ENCODE results near the gene DHRS3.
"Not testable (repeated sequence)": the region's sequence is repeated elsewhere in the genome, so short reads cannot be mapped to it uniquely, and the experiment has no call there.

The DHRS3 gene

GRCh38 chr1:12546771-12547585 lies 71.0 kb downstream of the DHRS3 start:
- no peak overlapping the region for H3K27ac ChIP-seq
- no peak for DNase-seq (ENCODE audit: low read depth, low spot score)

DNA sequence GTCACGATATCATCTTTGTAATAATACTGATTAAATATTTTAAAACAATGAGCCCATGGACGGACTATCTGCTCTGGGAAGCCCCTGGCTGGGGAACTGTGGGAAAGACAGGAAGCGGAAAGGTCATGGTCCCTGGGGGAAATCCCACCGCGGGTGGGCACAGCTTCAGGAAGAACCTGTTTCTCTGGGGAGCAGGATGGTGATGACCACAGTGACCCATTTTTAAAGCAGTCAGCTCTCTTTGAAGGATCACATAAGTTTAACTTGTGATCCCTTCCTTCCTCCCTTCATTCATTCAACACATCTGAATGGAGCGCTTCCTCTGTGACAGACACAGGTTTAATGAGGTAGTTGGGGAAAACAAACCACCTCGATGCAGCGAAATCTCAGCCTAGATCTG lies 73.0 kb downstream of the DHRS3 start:
- DNase-seq (ENCODE audit: low read depth, low spot score) = no peak
- no peak overlapping the region for H3K27ac ChIP-seq

DNA sequence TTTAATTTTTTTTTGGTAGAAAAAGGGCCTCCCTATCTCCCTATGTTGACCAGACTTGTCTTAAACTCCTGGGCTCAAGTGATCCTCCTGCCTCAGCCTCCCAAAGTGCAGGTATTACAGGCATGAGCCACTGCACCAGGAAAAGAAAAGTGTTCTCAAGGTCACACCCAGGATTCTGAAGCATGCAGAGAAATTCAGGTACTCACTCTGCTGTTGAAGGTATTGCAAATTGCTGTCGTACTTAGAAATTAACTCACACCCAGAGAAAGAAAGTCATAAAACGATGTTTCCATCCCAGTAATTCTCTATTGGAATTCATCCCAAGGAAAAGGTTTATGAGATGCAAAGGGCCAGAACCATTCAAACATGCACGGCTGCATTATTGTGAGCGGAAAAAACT lies 73.7 kb downstream of the DHRS3 start:
- DNase-seq (ENCODE audit: low read depth, low spot score) = no peak
- H3K27ac ChIP-seq = no peak overlapping the region

- DNase-seq (ENCODE audit: low read depth, low spot score) = no peak
- no peak overlapping the region for H3K27ac ChIP-seq
Measured at GRCh38 chr1:12543740-12544154, 74.3 kb downstream of the DHRS3 start.

- no peak for DNase-seq (ENCODE audit: low read depth, low spot score)
- no peak overlapping the region for H3K27ac ChIP-seq
Measured at GRCh38 chr1:12542616-12543592, 75.1 kb downstream of the DHRS3 start.

DNA sequence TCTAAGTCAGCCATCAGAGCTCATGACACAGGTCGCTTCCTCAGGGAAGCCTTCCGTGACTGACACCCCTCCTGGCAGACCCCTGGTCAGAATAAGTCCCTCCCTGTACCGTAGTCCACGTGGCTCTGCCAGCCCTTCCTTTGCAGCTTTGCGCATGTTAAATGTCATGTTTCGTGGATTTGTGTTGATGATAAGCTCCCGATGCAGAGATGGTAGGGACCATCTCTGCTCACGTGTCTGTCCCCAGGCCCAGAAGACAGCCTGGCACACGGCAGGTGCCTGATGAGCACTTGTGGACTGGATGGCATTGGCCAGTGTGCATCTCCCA lies 75.9 kb downstream of the DHRS3 start:
- DNase-seq (ENCODE audit: low read depth, low spot score) = no peak
- no peak overlapping the region for H3K27ac ChIP-seq

DNA sequence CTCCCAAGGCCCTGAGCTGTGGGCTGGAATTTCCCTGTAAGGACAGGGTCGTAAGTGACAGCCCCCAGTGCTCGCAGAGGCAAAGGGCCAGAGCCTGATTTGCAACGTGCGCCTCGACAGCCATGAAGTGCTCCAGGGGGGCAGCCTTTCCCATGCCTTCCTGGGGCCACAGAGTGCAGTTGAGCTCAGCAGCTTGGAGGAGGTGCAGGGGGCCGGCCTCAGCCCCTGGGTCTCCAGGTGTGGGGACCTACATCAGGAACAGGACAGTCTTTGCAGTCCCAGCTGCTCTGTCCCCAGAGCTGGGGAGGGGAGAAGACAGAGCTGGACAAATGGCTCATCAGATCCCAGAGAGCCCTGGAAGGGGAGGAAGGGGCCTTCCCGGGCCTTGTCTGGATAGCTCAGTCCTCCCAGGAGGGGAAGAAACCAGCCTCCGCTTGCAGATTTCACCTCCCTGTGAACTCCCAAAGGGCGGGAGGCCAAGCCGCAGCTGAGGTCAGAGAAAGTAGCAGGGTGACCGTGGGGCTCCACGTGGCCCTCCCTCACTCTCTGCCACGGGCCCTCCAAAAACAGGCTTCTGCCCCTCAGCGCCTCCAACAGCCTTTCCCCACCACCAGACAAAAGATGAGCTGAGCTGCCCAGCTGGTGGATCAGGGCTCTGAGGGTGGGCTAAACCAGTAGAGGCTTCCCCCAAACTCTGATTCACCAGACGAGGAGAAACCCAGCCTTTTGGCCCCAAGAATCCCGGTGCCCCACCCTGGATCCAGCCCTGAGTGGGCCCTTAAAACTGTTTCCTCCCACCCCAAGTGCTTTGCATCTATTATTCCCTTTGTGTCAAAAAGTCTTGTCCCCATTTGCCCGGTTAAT lies 76.5 kb downstream of the DHRS3 start:
- no peak overlapping the region for H3K27ac ChIP-seq
- DNase-seq (ENCODE audit: low read depth, low spot score) = no peak

- no peak for DNase-seq (ENCODE audit: low read depth, low spot score)
- H3K27ac ChIP-seq = no peak overlapping the region
Measured at GRCh38 chr1:12540580-12541273, 77.3 kb downstream of the DHRS3 start.

DNA sequence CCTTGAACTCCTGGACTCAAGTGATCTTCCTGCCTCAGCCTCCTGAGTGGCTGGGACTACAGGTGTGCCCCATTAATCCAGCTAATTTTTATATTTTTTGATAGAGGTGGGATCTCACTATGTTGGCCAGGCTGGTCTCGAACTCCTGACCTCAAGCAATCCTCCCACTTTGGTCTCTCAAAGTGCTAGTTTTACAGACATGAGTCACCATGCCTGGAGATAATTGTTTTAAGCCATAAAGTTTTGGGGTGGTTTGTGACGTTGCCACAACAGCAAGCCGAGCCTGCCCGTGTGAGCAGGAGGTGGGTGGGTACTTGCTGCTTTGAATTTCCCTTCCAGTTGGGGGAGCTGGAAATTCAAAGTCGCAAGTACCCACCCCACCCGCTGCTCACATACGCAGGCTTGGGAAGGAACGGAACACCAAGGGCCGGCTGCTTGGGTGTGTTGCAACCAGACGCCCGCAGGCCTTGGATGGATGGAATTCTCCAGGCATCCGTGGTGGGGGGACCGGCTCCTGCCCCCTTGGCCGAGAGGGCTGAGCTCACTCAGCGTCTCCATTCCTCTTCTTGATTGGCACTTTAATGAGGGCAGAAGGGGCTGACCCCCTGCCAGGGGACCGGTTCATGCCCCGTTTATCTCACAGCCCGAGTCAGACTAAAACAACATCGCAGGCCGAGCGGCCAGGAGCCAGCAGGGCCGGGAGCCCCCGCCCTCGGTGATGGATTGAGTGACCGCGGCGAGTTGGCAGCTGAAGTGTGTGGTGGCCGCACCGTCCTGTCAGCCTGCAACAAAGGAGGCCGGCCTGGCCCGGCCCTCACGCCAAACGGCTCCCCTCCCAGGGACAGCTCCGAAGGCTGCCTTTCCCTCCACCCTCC lies 78.1 kb downstream of the DHRS3 start:
- no peak for DNase-seq (ENCODE audit: low read depth, low spot score)

DNA sequence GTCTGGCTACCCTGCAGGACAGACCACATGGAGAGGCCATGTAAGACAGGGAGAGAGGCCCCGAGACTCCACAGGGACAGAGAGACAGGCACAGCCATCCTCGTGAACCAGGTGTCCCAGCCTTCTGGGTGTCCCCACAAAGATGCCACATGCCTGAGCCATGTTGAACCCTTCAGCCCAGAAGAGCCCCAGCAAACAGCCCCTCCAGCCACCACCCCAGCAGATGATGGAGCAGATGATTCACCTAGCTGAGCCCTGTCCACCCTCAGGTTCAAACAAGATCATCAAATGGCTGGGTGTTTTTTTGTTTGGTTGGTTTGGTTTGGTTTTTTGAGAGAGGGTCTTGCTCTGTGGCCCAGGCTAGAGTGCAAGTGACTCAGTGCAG lies 78.7 kb downstream of the DHRS3 start:
- H3K27ac ChIP-seq = no peak overlapping the region
- no peak for DNase-seq (ENCODE audit: low read depth, low spot score)

More for the DNA sequence above, 78.1 kb downstream of the DHRS3 start:
- H3K27ac ChIP-seq = no peak overlapping the region

DNA sequence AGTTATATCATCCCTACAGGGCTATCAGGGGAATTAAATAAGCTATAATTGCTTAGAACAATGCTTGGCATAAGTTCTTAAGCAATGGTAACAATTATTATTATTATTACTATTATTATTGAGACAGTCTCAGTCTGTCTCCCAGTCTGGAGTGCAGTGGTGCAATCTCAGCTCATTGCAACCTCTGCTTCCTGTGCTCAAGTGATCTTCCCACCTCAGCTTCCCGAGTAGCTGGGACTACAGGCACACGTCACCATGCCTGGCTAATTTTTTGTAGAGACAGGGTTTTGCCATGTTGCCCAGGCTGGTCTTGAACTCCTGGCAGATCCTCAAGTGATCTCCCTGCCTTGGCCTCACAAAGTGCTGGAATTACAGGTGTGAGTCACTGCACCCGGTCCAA lies 79.5 kb downstream of the DHRS3 start:
- not testable (repeated sequence) for DNase-seq (ENCODE audit: low read depth, low spot score)

GRCh38 chr1:12537906-12538461 lies 80.0 kb downstream of the DHRS3 start:
- H3K27ac ChIP-seq = no peak overlapping the region
- no peak for DNase-seq (ENCODE audit: low read depth, low spot score)

More for the DNA sequence above, 79.5 kb downstream of the DHRS3 start:
- H3K27ac ChIP-seq = not testable (repeated sequence)

DNA sequence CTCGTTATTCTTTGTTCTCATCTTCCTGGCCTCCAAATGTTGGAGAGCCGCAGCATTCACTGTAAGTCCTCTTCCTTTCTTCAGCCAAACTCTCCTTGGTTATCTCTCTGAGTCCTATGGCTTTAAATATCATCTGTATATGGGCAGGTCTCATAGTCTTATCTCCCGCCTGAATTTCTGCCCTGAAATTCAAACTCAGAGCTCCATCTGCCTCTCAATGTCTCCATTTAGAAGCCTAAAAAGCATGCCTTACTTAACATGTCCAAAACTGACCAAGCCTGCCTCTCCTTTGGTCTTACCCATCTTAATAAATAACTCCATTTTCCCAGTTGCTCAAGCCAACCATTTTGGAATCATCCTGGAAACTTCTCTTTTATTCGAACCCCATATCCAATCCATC lies 80.7 kb downstream of the DHRS3 start:
- H3K27ac ChIP-seq = no peak overlapping the region
- DNase-seq (ENCODE audit: low read depth, low spot score) = no peak

GRCh38 chr1:12536023-12536639 lies 81.9 kb downstream of the DHRS3 start:
- no peak for DNase-seq (ENCODE audit: low read depth, low spot score)

DNA sequence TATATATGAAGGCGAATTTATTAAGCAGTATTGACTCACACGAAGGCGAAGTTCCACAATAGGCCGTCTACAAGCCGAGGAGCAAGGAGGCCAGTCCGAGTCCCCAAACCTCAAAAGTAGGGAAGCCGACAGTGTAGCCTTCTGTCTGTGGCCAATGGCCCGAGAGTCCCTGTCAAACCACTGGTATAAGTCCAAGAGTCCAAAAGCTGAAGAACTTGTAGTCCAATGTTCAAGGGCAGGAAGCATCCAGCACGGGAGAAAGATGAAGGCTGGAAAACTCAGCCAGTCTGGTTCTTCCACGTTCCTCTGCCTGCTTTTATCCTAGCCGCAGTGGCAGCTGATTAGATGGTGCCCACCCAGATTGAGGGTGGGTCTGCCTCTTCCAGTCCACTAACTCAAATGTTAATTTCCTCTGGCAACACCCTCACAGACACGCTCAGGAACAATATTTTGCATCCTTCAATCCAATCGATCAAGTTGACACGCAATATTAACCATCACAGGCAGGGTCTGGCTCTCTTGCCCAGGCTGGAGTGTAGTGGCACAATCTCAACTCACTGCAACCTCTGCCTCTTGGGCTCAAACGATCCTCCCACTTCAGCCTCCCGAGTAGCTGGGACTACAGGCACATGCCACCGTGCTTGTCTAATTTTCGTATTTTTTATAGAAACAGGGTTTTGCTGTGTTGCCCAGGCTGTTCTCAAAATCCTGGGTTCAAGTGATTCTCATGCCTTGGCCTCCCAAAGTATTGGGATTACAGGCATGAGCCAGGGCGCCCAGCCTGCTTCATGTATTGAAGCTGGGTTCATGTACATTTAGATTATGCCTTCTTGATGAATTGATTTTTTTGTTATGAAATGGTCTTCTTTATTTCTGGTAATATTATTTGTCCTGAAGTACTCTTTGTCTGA lies 85.3 kb downstream of the DHRS3 start:
- no peak overlapping the region for H3K27ac ChIP-seq
- DNase-seq (ENCODE audit: low read depth, low spot score) = no peak

More at GRCh38 chr1:12536023-12536639, 81.9 kb downstream of the DHRS3 start:
- no peak overlapping the region for H3K27ac ChIP-seq

GRCh38 chr1:12531179-12531499 lies 86.9 kb downstream of the DHRS3 start:
- no peak overlapping the region for H3K27ac ChIP-seq
- DNase-seq (ENCODE audit: low read depth, low spot score) = no peak

- DNase-seq (ENCODE audit: low read depth, low spot score) = no peak
- H3K27ac ChIP-seq = no peak overlapping the region
Measured at GRCh38 chr1:12530462-12531178, 87.4 kb downstream of the DHRS3 start.

Measured in epithelial cell of prostate (primary cell).